PFSK-1 (cell line): Measurements from ENCODE around the gene RBP7.

ENCODE experiments used
- FOXP2 ChIP-seq: optimal IDR thresholded peaks from 2 replicates; pipeline ENCODE3; 2011; ENCODE audit warnings: borderline replicate concordance, control low read depth, inconsistent platforms; ENCODE audit not compliant: insufficient read depth; ENCODE audit errors: extremely low read length, extremely low read depth
- POLR2AphosphoS5 ChIP-seq: IDR thresholded peaks from 2 replicates; pipeline ENCODE4 v1.6.1; 2012; ENCODE audit warnings: low read depth, mild to moderate bottlenecking, control low read depth, low read length, moderate library complexity
- SIN3A ChIP-seq: IDR thresholded peaks from 2 replicates; pipeline ENCODE4 v1.6.1; 2012; ENCODE audit warnings: mild to moderate bottlenecking, low read length, moderate library complexity, borderline replicate concordance; ENCODE audit not compliant: insufficient read depth
- TAF1 ChIP-seq: IDR thresholded peaks from 2 replicates; pipeline ENCODE4 v1.6.1; 2012; ENCODE audit warnings: low read length, control low read depth, borderline replicate concordance; ENCODE audit not compliant: insufficient read depth
- TF ChIP-seq, protein P1 (sequence below), 2 experiments: IDR thresholded peaks; 2 replicates each; pipeline versions ENCODE4 v1.6.1 to v1.8.0; 2011 to 2012; ENCODE audit warnings: low read depth in 2 of 2, low read length in 2 of 2, control low read depth in 1 of 2, inconsistent platforms in 1 of 2, mild to moderate bottlenecking in 1 of 2, moderate library complexity in 1 of 2; ENCODE audit not compliant: insufficient read depth in 1 of 2

Gene RBP7

GRCh38 chr1:10031461-10031860 is 34.4 kb downstream of the RBP7 start:
- TF ChIP-seq POLR2AphosphoS5, result no peak
- no peak for TF ChIP-seq SIN3A
- no peak for TF ChIP-seq TAF1
- no peak for TF ChIP-seq FOXP2
- TF ChIP-seq, protein P1, sequence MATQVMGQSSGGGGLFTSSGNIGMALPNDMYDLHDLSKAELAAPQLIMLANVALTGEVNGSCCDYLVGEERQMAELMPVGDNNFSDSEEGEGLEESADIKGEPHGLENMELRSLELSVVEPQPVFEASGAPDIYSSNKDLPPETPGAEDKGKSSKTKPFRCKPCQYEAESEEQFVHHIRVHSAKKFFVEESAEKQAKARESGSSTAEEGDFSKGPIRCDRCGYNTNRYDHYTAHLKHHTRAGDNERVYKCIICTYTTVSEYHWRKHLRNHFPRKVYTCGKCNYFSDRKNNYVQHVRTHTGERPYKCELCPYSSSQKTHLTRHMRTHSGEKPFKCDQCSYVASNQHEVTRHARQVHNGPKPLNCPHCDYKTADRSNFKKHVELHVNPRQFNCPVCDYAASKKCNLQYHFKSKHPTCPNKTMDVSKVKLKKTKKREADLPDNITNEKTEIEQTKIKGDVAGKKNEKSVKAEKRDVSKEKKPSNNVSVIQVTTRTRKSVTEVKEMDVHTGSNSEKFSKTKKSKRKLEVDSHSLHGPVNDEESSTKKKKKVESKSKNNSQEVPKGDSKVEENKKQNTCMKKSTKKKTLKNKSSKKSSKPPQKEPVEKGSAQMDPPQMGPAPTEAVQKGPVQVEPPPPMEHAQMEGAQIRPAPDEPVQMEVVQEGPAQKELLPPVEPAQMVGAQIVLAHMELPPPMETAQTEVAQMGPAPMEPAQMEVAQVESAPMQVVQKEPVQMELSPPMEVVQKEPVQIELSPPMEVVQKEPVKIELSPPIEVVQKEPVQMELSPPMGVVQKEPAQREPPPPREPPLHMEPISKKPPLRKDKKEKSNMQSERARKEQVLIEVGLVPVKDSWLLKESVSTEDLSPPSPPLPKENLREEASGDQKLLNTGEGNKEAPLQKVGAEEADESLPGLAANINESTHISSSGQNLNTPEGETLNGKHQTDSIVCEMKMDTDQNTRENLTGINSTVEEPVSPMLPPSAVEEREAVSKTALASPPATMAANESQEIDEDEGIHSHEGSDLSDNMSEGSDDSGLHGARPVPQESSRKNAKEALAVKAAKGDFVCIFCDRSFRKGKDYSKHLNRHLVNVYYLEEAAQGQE (IDR thresholded peaks at IDR 0.05; ENCODE audit: insufficient read depth in 1 of 2, low read depth in 2 of 2, low read length in 2 of 2), result no peak

- TF ChIP-seq, protein P1 (IDR thresholded peaks at IDR 0.05; ENCODE audit: insufficient read depth in 1 of 2, low read depth in 2 of 2, low read length in 2 of 2), result no peak
- TF ChIP-seq FOXP2, result peak; percentile 92
- peak; percentile 49; the same call in 1 of the 2 replicates for TF ChIP-seq POLR2AphosphoS5
- TF ChIP-seq SIN3A, result 0 out of 2 replicates have a peak, but pooled peaks have one; percentile 20
- TF ChIP-seq TAF1, result no peak
These were observed 35.7 kb downstream of the RBP7 start, which contains the start of gene UBE4B for GRCh38 chr1:10032590-10033358. Gene UBE4B (plus strand): TSS chr1:10032958. CDS start chr1:10033671, 713 bp downstream.

DNA sequence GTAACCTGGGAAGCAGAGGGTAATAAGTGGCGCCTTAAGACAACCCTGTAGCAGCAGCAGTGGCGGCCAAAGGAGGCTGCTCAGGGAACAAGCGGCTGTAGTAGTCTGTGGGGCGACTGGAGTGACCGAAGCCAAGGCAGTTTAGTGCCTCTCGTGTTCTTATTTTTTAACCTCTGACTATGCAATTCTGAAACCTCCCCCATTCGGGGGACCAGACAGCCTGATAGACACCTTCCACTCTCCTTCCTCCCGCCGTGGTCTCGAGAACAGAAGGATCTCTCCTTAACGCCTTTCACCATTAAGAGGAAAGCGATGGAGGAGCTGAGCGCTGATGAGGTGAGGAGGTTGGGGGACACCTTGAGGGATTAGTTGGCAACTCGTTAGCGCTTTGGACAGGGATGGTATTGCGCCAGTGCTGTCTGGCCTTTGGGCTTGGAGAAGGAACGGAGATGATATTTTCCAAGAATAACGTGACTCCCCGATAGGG is 36.4 kb downstream of the RBP7 start:
- TF ChIP-seq TAF1, result no peak
- TF ChIP-seq, protein P1 (IDR thresholded peaks at IDR 0.05; ENCODE audit: insufficient read depth in 1 of 2, low read depth in 2 of 2, low read length in 2 of 2), result no peak
- no peak for TF ChIP-seq FOXP2
- TF ChIP-seq SIN3A, result no peak

GRCh38 chr1:10042746-10043145 is 45.7 kb downstream of the RBP7 start:
- no peak for TF ChIP-seq SIN3A
- TF ChIP-seq, protein P1 (IDR thresholded peaks at IDR 0.05; ENCODE audit: insufficient read depth in 1 of 2, low read depth in 2 of 2, low read length in 2 of 2), result no peak
- TF ChIP-seq FOXP2, result no peak
- TF ChIP-seq TAF1, result no peak
- no peak for TF ChIP-seq POLR2AphosphoS5
